ENCODE data around the gene ARRDC5.
"Not testable (repeated sequence)": the region's sequence is repeated elsewhere in the genome, so short reads cannot be mapped to it uniquely, and the experiment has no call there.

Gene ARRDC5

GRCh38 chr19:4909897-4910593, 7.3 kb upstream of the ARRDC5 start:
- DNase-seq: peak; percentile 93

GRCh38 chr19:4909156-4909896, 6.6 kb upstream of the ARRDC5 start, which contains the start of gene UHRF1:
Gene UHRF1, plus strand, starts transcription at chr19:4909501. Its CDS starts 1,385 bp downstream, at chr19:4910886.
- DNase-seq: no peak

- no peak for DNase-seq
These were observed 6.1 kb upstream of the ARRDC5 start for GRCh38 chr19:4908781-4909155.

- DNase-seq: no peak
These were observed 5.7 kb upstream of the ARRDC5 start for GRCh38 chr19:4908360-4908759.

GRCh38 chr19:4906963-4907362, 4.3 kb upstream of the ARRDC5 start:
- DNase-seq: no peak

- no peak for DNase-seq
These were observed 1.8 kb upstream of the ARRDC5 start for GRCh38 chr19:4904481-4904880.

- not testable (repeated sequence) for DNase-seq
These were observed 1.8 kb downstream of the ARRDC5 start for GRCh38 chr19:4900879-4901278.

GRCh38 chr19:4897146-4897545, 5.5 kb downstream of the ARRDC5 start:
- DNase-seq: no peak

GRCh38 chr19:4896372-4896771, 6.3 kb downstream of the ARRDC5 start:
- DNase-seq: no peak

GRCh38 chr19:4892962-4893361, 9.7 kb downstream of the ARRDC5 start:
- DNase-seq: not testable (repeated sequence)

- DNase-seq: no peak
These were observed 11.6 kb downstream of the ARRDC5 start for GRCh38 chr19:4891066-4891465.

- no peak for DNase-seq
These were observed 13.5 kb downstream of the ARRDC5 start for GRCh38 chr19:4889034-4889815.

- DNase-seq: not testable (repeated sequence)
These were observed 14.9 kb downstream of the ARRDC5 start for GRCh38 chr19:4887803-4888202.

GRCh38 chr19:4884993-4885392, 17.7 kb downstream of the ARRDC5 start:
- not testable (repeated sequence) for DNase-seq

GRCh38 chr19:4882874-4883273, 19.8 kb downstream of the ARRDC5 start:
- DNase-seq: not testable (repeated sequence)

GRCh38 chr19:4879041-4879440, 23.7 kb downstream of the ARRDC5 start:
- DNase-seq: no peak

GRCh38 chr19:4878491-4878968, 24.2 kb downstream of the ARRDC5 start:
- no peak for DNase-seq

- no peak for DNase-seq
These were observed 24.8 kb downstream of the ARRDC5 start for GRCh38 chr19:4877753-4878490.

- no peak for DNase-seq
These were observed 28.8 kb downstream of the ARRDC5 start for GRCh38 chr19:4873930-4874329.

GRCh38 chr19:4871711-4872110, 31.0 kb downstream of the ARRDC5 start:
- no peak for DNase-seq

GRCh38 chr19:4870025-4870700, 32.5 kb downstream of the ARRDC5 start:
- DNase-seq: no peak

GRCh38 chr19:4868286-4868834, 34.3 kb downstream of the ARRDC5 start:
- no peak for DNase-seq

All from CD4-positive, alpha-beta T cell treated with Interleukin-17A for 1 hour (primary cell).